D721Med (cell line): ENCODE measurements around the gene APLN.

ENCODE experiments used
- DNase-seq: peaks from one replicate; pipeline ENCODE4 v3.0.0; 2011; ENCODE audit warnings: low spot score; ENCODE audit not compliant: insufficient read length
- FAIRE-seq: peaks from 2 replicates; lab custom pipeline; 2011; peaks lifted over from hg19 to GRCh38; lab: Jason Lieb, UNC
- TF ChIP-seq, protein P1 (sequence below): IDR thresholded peaks from 2 replicates; pipeline ENCODE4 v1.5.1; 2012; ENCODE audit warnings: mild to moderate bottlenecking, control low read depth; ENCODE audit not compliant: insufficient read depth; ENCODE audit errors: missing control alignments

Gene APLN

DNA sequence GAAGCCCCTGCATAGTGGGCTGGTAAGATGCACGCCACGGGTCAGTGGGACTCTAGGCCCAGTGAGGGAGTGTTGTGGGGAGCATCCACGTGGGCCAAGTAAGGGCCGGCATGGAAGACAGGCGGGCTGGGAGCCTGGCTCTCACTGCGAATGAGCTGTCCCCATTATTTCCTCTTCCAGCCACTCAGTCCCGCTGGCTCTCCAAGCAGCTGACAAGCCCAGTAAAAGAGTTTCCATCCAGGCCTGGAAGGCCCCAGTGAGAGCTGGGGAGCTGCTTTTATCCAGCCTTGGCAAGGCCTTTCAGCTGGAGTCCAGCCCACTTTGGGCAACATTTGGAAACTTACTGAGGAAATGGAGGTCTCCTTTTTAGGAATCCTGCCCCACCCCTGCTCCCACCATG lies 24.9 kb downstream of the APLN start:
- DNase-seq (no peak), FAIRE-seq (no peak)
- TF ChIP-seq, protein P1, sequence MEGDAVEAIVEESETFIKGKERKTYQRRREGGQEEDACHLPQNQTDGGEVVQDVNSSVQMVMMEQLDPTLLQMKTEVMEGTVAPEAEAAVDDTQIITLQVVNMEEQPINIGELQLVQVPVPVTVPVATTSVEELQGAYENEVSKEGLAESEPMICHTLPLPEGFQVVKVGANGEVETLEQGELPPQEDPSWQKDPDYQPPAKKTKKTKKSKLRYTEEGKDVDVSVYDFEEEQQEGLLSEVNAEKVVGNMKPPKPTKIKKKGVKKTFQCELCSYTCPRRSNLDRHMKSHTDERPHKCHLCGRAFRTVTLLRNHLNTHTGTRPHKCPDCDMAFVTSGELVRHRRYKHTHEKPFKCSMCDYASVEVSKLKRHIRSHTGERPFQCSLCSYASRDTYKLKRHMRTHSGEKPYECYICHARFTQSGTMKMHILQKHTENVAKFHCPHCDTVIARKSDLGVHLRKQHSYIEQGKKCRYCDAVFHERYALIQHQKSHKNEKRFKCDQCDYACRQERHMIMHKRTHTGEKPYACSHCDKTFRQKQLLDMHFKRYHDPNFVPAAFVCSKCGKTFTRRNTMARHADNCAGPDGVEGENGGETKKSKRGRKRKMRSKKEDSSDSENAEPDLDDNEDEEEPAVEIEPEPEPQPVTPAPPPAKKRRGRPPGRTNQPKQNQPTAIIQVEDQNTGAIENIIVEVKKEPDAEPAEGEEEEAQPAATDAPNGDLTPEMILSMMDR = no peak

DNA sequence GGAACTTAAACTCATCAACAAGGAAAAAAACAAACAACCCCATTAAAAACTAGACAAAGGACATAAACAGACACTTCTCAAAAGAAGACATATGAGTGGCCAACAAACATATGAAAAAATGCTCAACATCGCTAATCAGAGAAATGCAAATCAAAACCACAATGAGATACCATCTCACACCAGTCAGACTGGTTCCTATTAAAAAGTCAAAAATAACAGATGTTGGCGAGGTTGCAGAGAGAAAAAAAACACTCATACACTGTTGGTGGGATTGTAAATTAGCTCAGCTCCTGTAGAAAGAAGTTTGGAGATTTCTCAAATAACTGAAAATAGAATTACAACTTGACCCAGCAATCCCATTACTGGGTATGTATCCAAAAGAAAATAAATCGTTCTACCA lies 28.7 kb downstream of the APLN start:
- FAIRE-seq (no peak), DNase-seq (no peak)
- TF ChIP-seq, protein P1 = no peak

DNA sequence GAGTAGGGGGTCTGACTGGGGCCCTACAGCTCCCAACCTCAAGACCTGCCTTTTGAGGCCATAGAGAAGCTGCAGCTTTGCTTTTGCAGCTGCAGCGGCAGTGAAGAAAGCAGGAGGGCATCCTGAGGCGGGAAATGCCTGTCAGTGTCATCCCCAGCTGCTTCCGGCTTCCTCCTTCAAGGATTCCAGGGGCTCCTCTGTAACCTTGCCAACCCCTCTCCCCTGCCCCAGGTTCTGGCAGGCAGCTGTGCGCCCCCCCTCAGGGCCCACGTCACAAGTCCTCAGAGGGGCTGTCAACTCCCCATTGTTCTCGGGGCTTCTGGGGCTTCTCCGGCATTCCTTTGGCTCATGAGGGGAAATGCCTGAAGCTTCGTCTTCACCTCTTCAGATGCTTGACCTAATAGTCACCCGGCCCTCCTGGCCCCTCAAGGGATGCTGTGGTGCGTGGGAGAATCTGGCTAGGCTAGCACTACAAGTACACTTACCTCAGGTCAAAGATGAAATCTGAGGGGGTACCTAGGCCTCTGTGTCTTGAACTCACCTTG lies 31.9 kb downstream of the APLN start:
- TF ChIP-seq, protein P1 = no peak
- no peak for FAIRE-seq

DNA sequence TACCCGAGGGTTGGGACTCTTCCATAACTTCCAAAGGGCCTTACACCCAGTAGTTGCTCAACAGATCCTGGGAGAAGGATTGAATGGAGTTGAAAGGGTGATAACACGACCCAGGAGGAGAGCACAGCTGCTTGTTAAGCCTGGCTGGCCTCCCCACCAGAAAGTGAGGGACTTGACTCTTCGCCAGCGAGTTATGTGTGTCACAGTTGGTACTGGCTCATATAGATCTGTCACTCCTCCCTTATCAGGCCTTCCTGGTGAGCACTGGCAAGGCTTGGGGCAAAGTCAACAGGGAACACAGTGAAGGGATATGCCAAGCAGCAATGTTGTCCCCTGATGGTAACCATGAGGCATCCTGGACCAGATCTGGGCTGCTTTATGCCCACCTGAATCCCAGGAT lies 35.8 kb downstream of the APLN start:
- no peak for FAIRE-seq
- TF ChIP-seq, protein P1 = no peak
- DNase-seq = no peak

More for the DNA sequence above, 31.9 kb downstream of the APLN start:
- DNase-seq = no peak

DNA sequence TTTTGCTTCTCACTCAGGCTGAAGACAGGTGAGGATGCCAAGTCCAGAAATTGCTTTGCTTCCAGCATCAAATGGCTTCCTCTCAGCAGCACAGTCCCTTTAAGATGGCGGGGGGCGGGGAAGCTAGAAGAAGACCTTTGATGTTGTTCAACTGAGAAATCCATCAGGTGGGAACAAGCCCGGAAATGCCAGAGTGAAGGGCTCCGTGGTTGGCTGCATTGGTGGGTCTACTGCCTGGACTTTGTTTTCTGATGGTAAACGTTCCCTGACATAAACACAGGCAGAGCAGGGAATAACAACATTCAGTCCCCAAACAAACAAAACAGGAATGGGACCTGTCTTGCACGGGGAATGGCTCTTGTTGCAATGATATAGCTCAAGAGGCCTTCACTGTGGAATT lies 37.3 kb downstream of the APLN start:
- FAIRE-seq (no peak), DNase-seq (no peak)
- TF ChIP-seq, protein P1 = no peak

DNA sequence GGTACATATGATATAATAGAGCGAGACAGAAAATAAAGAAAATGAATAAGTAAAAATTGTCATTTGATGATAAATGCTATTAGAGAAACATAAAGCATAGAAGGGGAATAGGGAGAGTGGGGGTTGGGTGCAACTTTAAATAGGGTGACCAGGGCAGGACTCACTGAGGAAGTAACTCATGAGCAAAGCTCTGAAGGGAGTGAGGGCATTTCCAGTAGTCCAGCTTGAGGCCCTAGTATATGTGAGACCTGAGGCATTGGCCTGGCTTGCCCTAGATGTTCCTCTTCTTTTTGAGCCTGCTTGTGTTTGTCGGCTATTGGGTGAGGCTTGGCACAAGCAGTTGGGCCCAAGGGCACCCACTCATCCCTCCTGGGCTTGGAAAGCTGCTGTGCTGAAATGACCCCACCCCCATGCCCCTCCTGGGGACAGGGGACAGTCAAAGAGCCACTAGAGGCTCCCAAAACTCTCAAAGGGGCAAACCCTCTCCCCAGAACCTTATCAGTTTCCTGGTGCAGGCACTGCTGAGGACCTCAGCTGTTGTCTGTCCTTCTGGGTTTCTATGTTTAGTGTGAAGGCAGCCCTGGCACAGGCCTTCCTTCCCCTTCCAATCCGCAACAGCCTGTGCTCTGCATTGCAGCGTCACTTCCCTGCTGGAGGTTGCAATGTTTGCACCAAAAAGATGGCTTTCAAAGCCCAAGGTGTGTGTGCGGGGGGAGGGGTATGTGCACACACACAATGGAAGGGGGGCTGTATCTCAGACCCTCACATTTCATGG lies 40.1 kb downstream of the APLN start:
- no peak for FAIRE-seq
- no peak for DNase-seq
- TF ChIP-seq, protein P1 = no peak

DNA sequence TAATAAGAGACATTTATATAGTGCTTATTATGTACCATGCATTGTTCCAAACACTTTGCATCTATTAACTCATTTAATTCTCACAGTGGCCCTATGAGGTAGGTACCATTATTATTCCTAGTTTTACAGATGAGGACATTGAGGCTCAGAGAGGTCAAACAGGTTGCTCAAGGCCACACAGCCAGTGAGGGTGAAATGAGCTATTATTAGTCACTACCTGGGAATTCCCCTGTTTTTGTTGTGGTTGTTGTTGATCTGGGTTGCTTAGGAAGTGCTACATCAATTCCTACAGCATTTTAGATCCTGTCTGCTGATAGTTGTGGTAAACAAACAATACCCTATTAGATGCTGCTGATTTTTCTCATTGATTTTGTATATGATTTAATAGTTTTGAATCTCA lies 41.2 kb downstream of the APLN start:
- no peak for FAIRE-seq
- DNase-seq = no peak

More for the DNA sequence above, 41.2 kb downstream of the APLN start:
- TF ChIP-seq, protein P1 = no peak
